B cell (primary cell): ENCODE results near the gene SERTM1.

Source experiments
- CTCF ChIP-seq: fragments of 200-600 bp; IDR thresholded peaks from one replicate; pipeline ENCODE4 v1.8.0; 2022; ENCODE audit warnings: antibody characterized with exemption, mild to moderate bottlenecking
- EZH2 ChIP-seq: IDR thresholded peaks from 2 replicates; pipeline ENCODE4 v1.6.1; 2012; ENCODE audit warnings: borderline replicate concordance, low read depth, mild to moderate bottlenecking, moderate library complexity, low read length; ENCODE audit not compliant: insufficient read depth, poor library complexity, severe bottlenecking

GRCh38 chr13:36650611-36651010 is 23.2 kb upstream of the SERTM1 start:
- no peak for TF ChIP-seq CTCF
- TF ChIP-seq EZH2, result no peak
